ENCODE results near the gene B3GNT2. TPM values are rescaled to one million over a fixed set of nuclear protein-coding genes. Genes with fewer than 3 reads are reported as not detected.

The B3GNT2 gene
- polyA plus RNA-seq, 1 donor from 2014 or later, result 5.8 TPM

DNA sequence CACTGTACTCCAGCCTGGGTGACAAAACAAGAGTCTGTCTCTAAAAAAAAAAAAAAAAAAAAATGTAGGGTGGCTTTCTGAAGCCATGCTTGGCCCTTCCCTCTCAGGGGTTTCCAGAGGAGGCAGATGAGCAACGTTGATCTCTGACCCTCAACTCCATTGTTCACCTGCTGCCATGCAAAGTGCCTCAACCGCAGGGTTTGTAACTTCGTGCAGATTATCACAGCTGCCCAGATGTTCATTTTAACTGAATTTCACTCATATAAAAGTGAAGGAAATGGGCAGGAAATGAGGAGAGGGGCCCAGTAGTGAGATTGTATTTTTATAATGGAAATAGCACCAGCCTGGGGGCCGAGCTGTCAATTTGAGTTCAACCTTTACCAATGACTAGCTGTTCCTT, 14.9 kb upstream of the B3GNT2 start:
- no peaks in the 10 kb centered on the region for H3K9me3 ChIP-seq (ENCODE audit: low read length)
- no peak overlapping the region for H3K4me2 ChIP-seq (ENCODE audit: low read length)
- no peak overlapping the region for H3K9ac ChIP-seq (ENCODE audit: low read length)
- no peaks in the 10 kb centered on the region for H3K36me3 ChIP-seq (ENCODE audit: insufficient read depth, low read length)
- no peaks in the 10 kb centered on the region for H3F3A ChIP-seq (ENCODE audit: insufficient read depth, low read length, poor library complexity, severe bottlenecking)
- H3K27ac ChIP-seq (ENCODE audit: low read length), result no peak overlapping the region
- H3K9me2 ChIP-seq (ENCODE audit: insufficient read depth, low read length), result no peaks in the 10 kb centered on the region
- H3K4me3 ChIP-seq (ENCODE audit: low read length), result no peak overlapping the region
- H2AFZ ChIP-seq (ENCODE audit: low read depth, low read length), result no peak overlapping the region
- H3K79me2 ChIP-seq (replicated peaks; ENCODE audit: insufficient read depth, low read length), result no peaks in the 10 kb centered on the region
- no peaks in the 10 kb centered on the region for H4K20me1 ChIP-seq (ENCODE audit: insufficient read depth)
- no peaks in the 10 kb centered on the region for H3K27me3 ChIP-seq (ENCODE audit: insufficient read depth, low read depth, low read length)
- no peak for TF ChIP-seq SMC3 (conservative IDR thresholded peaks at IDR 0.05; ENCODE audit: poor library complexity)
- TF ChIP-seq EP300 (conservative IDR thresholded peaks at IDR 0.05; ENCODE audit: poor library complexity, severe bottlenecking), result no peak
- no peak for TF ChIP-seq TAF1 (IDR thresholded peaks at IDR 0.05; ENCODE audit: low read depth)
- TF ChIP-seq EZH2 (IDR thresholded peaks at IDR 0.05; ENCODE audit: borderline replicate concordance, insufficient read depth, low read length, poor library complexity, severe bottlenecking), result no peak

DNA sequence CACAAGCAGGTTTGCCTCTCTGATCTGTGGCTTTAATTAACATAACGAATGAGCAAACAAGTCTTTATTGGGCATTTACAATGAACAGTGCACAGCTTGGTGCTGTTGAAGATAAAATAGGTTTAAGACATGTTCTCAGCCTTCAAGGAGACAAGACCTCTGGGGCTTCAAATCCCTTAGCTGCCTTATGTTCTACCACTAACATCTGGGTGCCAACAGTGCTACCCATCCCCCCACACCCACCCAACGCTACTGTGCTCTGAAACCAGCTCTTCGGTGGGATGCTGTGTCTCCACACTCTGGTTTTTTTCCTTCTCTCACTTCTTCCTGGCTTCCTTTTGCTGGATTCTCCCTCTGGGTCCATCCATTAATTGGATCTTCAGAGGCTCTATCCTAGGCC, 14.1 kb upstream of the B3GNT2 start:
- H3K27me3 ChIP-seq (ENCODE audit: insufficient read depth, low read depth, low read length), result no peaks in the 10 kb centered on the region
- no peaks in the 10 kb centered on the region for H3K36me3 ChIP-seq (ENCODE audit: insufficient read depth, low read length)
- no peak overlapping the region for H3K4me2 ChIP-seq (ENCODE audit: low read length)
- no peak overlapping the region for H3K4me3 ChIP-seq (ENCODE audit: low read length)
- H3K9me2 ChIP-seq (ENCODE audit: insufficient read depth, low read length), result no peaks in the 10 kb centered on the region
- no peaks in the 10 kb centered on the region for H4K20me1 ChIP-seq (ENCODE audit: insufficient read depth)
- peaks cover 4% of the 10 kb centered on the region for H3F3A ChIP-seq (ENCODE audit: insufficient read depth, low read length, poor library complexity, severe bottlenecking)
- TF ChIP-seq TAF1 (IDR thresholded peaks at IDR 0.05; ENCODE audit: low read depth), result no peak
- TF ChIP-seq, protein P1, sequence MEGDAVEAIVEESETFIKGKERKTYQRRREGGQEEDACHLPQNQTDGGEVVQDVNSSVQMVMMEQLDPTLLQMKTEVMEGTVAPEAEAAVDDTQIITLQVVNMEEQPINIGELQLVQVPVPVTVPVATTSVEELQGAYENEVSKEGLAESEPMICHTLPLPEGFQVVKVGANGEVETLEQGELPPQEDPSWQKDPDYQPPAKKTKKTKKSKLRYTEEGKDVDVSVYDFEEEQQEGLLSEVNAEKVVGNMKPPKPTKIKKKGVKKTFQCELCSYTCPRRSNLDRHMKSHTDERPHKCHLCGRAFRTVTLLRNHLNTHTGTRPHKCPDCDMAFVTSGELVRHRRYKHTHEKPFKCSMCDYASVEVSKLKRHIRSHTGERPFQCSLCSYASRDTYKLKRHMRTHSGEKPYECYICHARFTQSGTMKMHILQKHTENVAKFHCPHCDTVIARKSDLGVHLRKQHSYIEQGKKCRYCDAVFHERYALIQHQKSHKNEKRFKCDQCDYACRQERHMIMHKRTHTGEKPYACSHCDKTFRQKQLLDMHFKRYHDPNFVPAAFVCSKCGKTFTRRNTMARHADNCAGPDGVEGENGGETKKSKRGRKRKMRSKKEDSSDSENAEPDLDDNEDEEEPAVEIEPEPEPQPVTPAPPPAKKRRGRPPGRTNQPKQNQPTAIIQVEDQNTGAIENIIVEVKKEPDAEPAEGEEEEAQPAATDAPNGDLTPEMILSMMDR (IDR thresholded peaks at IDR 0.05; ENCODE audit: poor library complexity, severe bottlenecking), result no peak
- no peak for TF ChIP-seq REST (IDR thresholded peaks at IDR 0.05; ENCODE audit: borderline replicate concordance)
- TF ChIP-seq MXI1 (conservative IDR thresholded peaks at IDR 0.05; ENCODE audit: poor library complexity, severe bottlenecking), result no peak
- TF ChIP-seq EP300 (conservative IDR thresholded peaks at IDR 0.05; ENCODE audit: poor library complexity, severe bottlenecking), result no peak
- no peak for TF ChIP-seq EZH2 (IDR thresholded peaks at IDR 0.05; ENCODE audit: borderline replicate concordance, insufficient read depth, low read length, poor library complexity, severe bottlenecking)
- TF ChIP-seq SMC3 (conservative IDR thresholded peaks at IDR 0.05; ENCODE audit: poor library complexity), result no peak
- no peak for TF ChIP-seq POLR2AphosphoS5 (IDR thresholded peaks at IDR 0.05)
- TF ChIP-seq RAD21 (conservative IDR thresholded peaks at IDR 0.05), result no peak
- no peaks in the 10 kb centered on the region for H3K79me2 ChIP-seq (replicated peaks; ENCODE audit: insufficient read depth, low read length)
- no peak overlapping the region for H3K9ac ChIP-seq (ENCODE audit: low read length)
- H2AFZ ChIP-seq (ENCODE audit: low read depth, low read length), result no peak overlapping the region
- H3K9me3 ChIP-seq (ENCODE audit: low read length), result no peaks in the 10 kb centered on the region
- no peak overlapping the region for H3K27ac ChIP-seq (ENCODE audit: low read length)

All from neural cell (in vitro differentiated cells).